Pancreas (tissue), 10 donors: ENCODE results near the gene MCF2L2. TPM values are rescaled to one million over a fixed set of nuclear protein-coding genes. Genes with fewer than 3 reads are reported as not detected.
"Not testable (repeated sequence)": the region's sequence is repeated elsewhere in the genome, so short reads cannot be mapped to it uniquely, and the experiment has no call there.

Experiments
- ATAC-seq, 4 donors: fragments of 200-7000 bp; cut with Tn5 transposase; one replicate each; pipeline versions ENCODE4 v1.8.0 to v1.9.1; 2020; ENCODE audit warnings: mild to moderate bottlenecking in 4 of 4, moderate library complexity in 4 of 4
- DNase-seq, 6 donors: peaks; one replicate each; pipeline ENCODE4 v3.0.0-alpha.2; 2020
- FAIRE-seq: peaks from 2 replicates; lab custom pipeline; 2012; peaks lifted over from hg19 to GRCh38; lab: Jason Lieb, UNC
- H3K27ac ChIP-seq, 4 donors: fragments of 200-600 bp; sonication (generic); 1 replicate in 3 of 4; 2 replicates in 1 of 4; pipeline versions ENCODE4 v1.5.0 to v1.8.0; 2020
- H3K27me3 ChIP-seq, 4 donors: fragments of 200-600 bp; one replicate each; pipeline ENCODE4 v1.8.0; 2021
- H3K36me3 ChIP-seq, 3 donors: fragments of 200-600 bp; sonication (generic) in 1 of 3; one replicate each; pipeline versions ENCODE4 v1.5.0 to v1.8.0; 2020 to 2021
- H3K4me1 ChIP-seq, 3 donors: fragments of 200-600 bp; one replicate each; pipeline ENCODE4 v1.8.0; 2021
- H3K4me3 ChIP-seq, 4 donors: fragments of 200-600 bp; sonication (generic) in 2 of 4; one replicate each; pipeline versions ENCODE4 v1.5.0 to v1.8.0; 2020 to 2021
- H3K9me3 ChIP-seq, 4 donors: fragments of 200-600 bp; one replicate each; pipeline ENCODE4 v1.8.0; 2021
- CTCF ChIP-seq, 4 donors: fragments of 200-600 bp; sonication (generic) in 3 of 4; IDR thresholded peaks; one replicate each; pipeline versions ENCODE4 v1.5.0 to v1.8.0; 2021; ENCODE audit warnings: antibody characterized with exemption in 4 of 4
- WGBS, 2 donors: extraction: QIAGEN DNeasy Blood & Tissue Kit; methylation state at CpG; one replicate each; pipeline ENCODE4 v1.1.7; 2013; 5-methylcytosine and 5-hydroxymethylcytosine counted together
- intact Hi-C, 3 donors: fragments of 100-400 bp; cut with DNase I; formaldehyde crosslinking; loops; one replicate each; pipeline versions ENCODE4 v1.11.1 to v1.14.2; 2022
- polyA plus RNA-seq, 2 donors: library from polyadenylated mRNA; stranded (reverse); fragments of 200-250 nt; gene quantifications; one replicate each; pipeline ENCODE4 v1.2.3, GENCODE V29; 2013
- total RNA-seq, 6 donors: library from RNA; stranded (reverse); fragmentation: NEBNext Ultra II Directional in 4 of 6; extraction: Animal tissue kit (Norgen Biotek cat#: 25700) in 4 of 6; gene quantifications; one replicate each; pipeline versions ENCODE4 v1.2.1 to v1.2.4, GENCODE V29; 2021 to 2023
- donor health status: healthy with polysubstance abuse.
- donor health status: DM: no; HTN: no; CAD: no; lungs with moderate emphysema.
- donor health status: DM: no; HTN: no; CAD: no.
- donor health status: control.
- donor health status: control.
- donor health status: Bipolar disorder and iron deficiency.
- donor health status: DM: yes; HTN: yes; CAD: no.
- donor health status: DM: no; HTN: no; CAD: no.
- donor health status: DM: no; HTN: no; CAD: no.
- donor health status: DM: yes; HTN: yes; CAD: no.

Gene MCF2L2
- total and polyA plus RNA-seq, 8 donors: 0.54 to 2.0 (median 0.97) TPM

GRCh38 chr3:183172051-183172639 lies 256.3 kb downstream of the MCF2L2 start:
- Histone ChIP-seq H3K27me3 (peaks cover 0 to 6% (median 0%) of the 10 kb centered on the region in 4 donors), H3K27ac (no peak overlapping the region), H3K36me3 (no peaks in the 10 kb centered on the region), H3K9me3 (no peaks in the 10 kb centered on the region), H3K4me3 (no peak overlapping the region), H3K4me1 (no peaks in the 10 kb centered on the region)
- DNase-seq (no peak), FAIRE-seq (no peak), ATAC-seq (no peak)
- no peak for TF ChIP-seq CTCF (IDR thresholded peaks at IDR 0.05)
- WGBS, 2 donors: 76 to 79% methylated on average over 5 of the region's 5 CpGs
- intact Hi-C loops: no loop called here

- H3K4me3 ChIP-seq, H3K9me3 ChIP-seq, intact Hi-C loops, H3K27ac ChIP-seq, H3K36me3 ChIP-seq, FAIRE-seq, H3K27me3 ChIP-seq, ATAC-seq, DNase-seq, H3K4me1 ChIP-seq: not testable (repeated sequence)
- WGBS, 2 donors: 78 to 85% methylated on average over 1 of the region's 1 CpG
Observed at GRCh38 chr3:183167975-183168374, 260.4 kb downstream of the MCF2L2 start.

- FAIRE-seq (no peak), ATAC-seq (no peak), DNase-seq (peak in 1 of 6 donors; percentile 51)
- Histone ChIP-seq H3K4me3 (no peak overlapping the region), H3K4me1 (no peaks in the 10 kb centered on the region), H3K27ac (no peak overlapping the region), H3K36me3 (no peaks in the 10 kb centered on the region), H3K27me3 (no peaks in the 10 kb centered on the region), H3K9me3 (no peaks in the 10 kb centered on the region)
- intact Hi-C loops: no loop called here
- WGBS, 2 donors: 86 to 91% methylated on average over 25 of the region's 25 CpGs
- TF ChIP-seq CTCF (IDR thresholded peaks at IDR 0.05): no peak
Observed at GRCh38 chr3:183163563-183163962, 264.9 kb downstream of the MCF2L2 start.

GRCh38 chr3:183161552-183162336 lies 266.7 kb downstream of the MCF2L2 start:
- no peaks in the 10 kb centered on the region for H3K9me3 ChIP-seq
- H3K27me3 ChIP-seq: no peaks in the 10 kb centered on the region
- DNase-seq (peak in 1 of 6 donors; percentile 52), ATAC-seq (peak in 2 of 4 donors; percentile 13 to 16), FAIRE-seq (no peak)
- no peaks in the 10 kb centered on the region for H3K4me1 ChIP-seq
- 46 to 51% methylated on average over 25 of the region's 25 CpGs for WGBS, 2 donors
- no peak for TF ChIP-seq CTCF (IDR thresholded peaks at IDR 0.05)
- H3K4me3 ChIP-seq: peak overlapping the region; percentile 53 to 71 (median 61)
- intact Hi-C loops: no loop called here
- peak overlapping the region in 1 of 4 donors; percentile 46 for H3K27ac ChIP-seq
- no peaks in the 10 kb centered on the region for H3K36me3 ChIP-seq

GRCh38 chr3:183160616-183161015 lies 267.8 kb downstream of the MCF2L2 start:
- no peaks in the 10 kb centered on the region for H3K4me1 ChIP-seq
- TF ChIP-seq CTCF (IDR thresholded peaks at IDR 0.05): no peak
- H3K36me3 ChIP-seq: no peaks in the 10 kb centered on the region
- H3K4me3 ChIP-seq: no peak overlapping the region
- ATAC-seq (no peak), DNase-seq (no peak), FAIRE-seq (no peak)
- intact Hi-C loops: no loop called here
- H3K27ac ChIP-seq: no peak overlapping the region
- WGBS, 2 donors: 80 to 83% methylated on average over 5 of the region's 5 CpGs
- no peaks in the 10 kb centered on the region for H3K9me3 ChIP-seq
- H3K27me3 ChIP-seq: no peaks in the 10 kb centered on the region
